Activated CD4-positive, alpha-beta memory T cell treated with anti-CD3 and anti-CD28 coated beads for 36 hours (primary cell): ENCODE results near the gene C14orf119. TPM values are rescaled to one million over a fixed set of nuclear protein-coding genes. Genes with fewer than 3 reads are reported as not detected.

Experiments
- CTCF ChIA-PET: fragments of 350-600 bp; sonication (Branson Sonifier 250); formaldehyde crosslinking; loops from one replicate; lab custom pipeline; 2021; ENCODE audit warnings: antibody characterized with exemption, inconsistent platforms; lab: Charles Lee
- POLR2A ChIA-PET: fragments of 350-600 bp; sonication (Branson Sonifier 250); formaldehyde crosslinking; loops from one replicate; lab custom pipeline; 2021; ENCODE audit warnings: antibody characterized with exemption; lab: Charles Lee
- DNase-seq: peaks from one replicate; pipeline ENCODE4 v3.0.0-alpha.2; 2020
- H3K27ac Mint-ChIP-seq: one replicate; pipeline ENCODE4 v1.8.0; 2021; ENCODE audit warnings: mixed read lengths
- H3K27me3 Mint-ChIP-seq: one replicate; pipeline ENCODE4 v1.8.0; 2021; ENCODE audit warnings: mixed read lengths
- H3K36me3 Mint-ChIP-seq: one replicate; pipeline ENCODE4 v1.8.0; 2021; ENCODE audit warnings: mixed read lengths
- H3K4me1 Mint-ChIP-seq: one replicate; pipeline ENCODE4 v1.8.0; 2021; ENCODE audit warnings: low read depth, mixed read lengths
- H3K4me3 Mint-ChIP-seq: one replicate; pipeline ENCODE4 v1.8.0; 2021; ENCODE audit warnings: mild to moderate bottlenecking, mixed read lengths
- H3K9me3 Mint-ChIP-seq: one replicate; pipeline ENCODE4 v1.8.0; 2021; ENCODE audit warnings: mixed read lengths
- intact Hi-C: fragments of 100-400 bp; cut with micrococcal nuclease; formaldehyde crosslinking; loops from one replicate; pipeline ENCODE4 v1.15.1; 2023
- total RNA-seq, 2 experiments: library from RNA; stranded (reverse); gene quantifications; one replicate each; pipeline ENCODE4 v1.2.3, GENCODE V29; 2021

C14orf119 gene
- total RNA-seq, 2 experiments from 2014 or later, result 58.0 to 62.8 TPM

DNA sequence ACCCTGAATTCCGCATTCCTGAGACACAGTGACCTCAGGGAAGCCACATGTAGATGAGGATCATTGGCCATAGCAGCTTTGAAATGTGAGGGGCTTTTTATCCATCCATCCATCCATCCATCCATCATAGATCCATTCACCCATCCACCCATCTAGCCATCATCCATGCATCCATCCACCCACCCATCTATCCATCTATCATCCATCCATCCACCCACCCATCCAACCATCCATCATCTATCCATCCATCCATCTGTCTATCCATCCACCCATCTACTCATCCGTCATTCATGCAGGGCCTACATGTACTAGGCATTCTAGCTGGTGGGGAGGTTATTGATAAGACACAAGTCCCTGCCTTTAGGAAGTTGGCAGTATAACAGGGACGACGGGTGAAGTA is 51.7 kb downstream of the C14orf119 start:
- DNase-seq, result no peak
- CTCF ChIA-PET, result interaction anchor here (1.9 kb wide), 1 partner anchor 26 kb away, joined by 6 read pairs; no protein-coding TSS in a partner anchor
- no peak overlapping the region for H3K27ac Mint-ChIP-seq
- intact Hi-C loops, result no loop called here
- H3K9me3 Mint-ChIP-seq, result no peaks in the 10 kb centered on the region
- H3K36me3 Mint-ChIP-seq, result no peaks in the 10 kb centered on the region
- no peaks in the 10 kb centered on the region for H3K27me3 Mint-ChIP-seq
- no peaks in the 10 kb centered on the region for H3K4me1 Mint-ChIP-seq
- POLR2A ChIA-PET, result no interaction called here
- no peak overlapping the region for H3K4me3 Mint-ChIP-seq

DNA sequence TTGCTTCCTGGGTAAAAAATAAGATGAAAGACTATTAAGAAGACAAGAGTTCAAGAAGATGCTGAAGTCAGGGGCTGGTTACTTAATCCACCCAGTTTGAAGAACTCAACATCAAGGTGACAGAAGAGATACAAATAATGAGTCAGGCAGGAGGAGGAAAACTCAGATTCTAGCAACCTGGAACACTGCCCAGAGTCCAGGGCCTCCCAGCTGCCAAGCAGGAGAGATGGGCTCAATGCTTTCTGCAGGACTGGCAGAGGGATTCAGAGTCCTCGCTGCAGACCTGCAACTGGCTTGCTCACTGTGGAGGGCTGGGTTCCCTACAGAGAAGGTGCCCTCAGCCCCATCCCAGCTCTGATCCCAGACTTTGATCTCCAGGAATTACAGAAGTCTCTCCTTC is 52.4 kb downstream of the C14orf119 start:
- intact Hi-C loops, result no loop called here
- H3K4me3 Mint-ChIP-seq, result no peak overlapping the region
- POLR2A ChIA-PET, result no interaction called here
- no peaks in the 10 kb centered on the region for H3K27me3 Mint-ChIP-seq
- no peak for DNase-seq
- H3K36me3 Mint-ChIP-seq, result no peaks in the 10 kb centered on the region
- H3K9me3 Mint-ChIP-seq, result no peaks in the 10 kb centered on the region
- CTCF ChIA-PET, result interaction anchor here (1.9 kb wide), 1 partner anchor 27 kb away, joined by 6 read pairs; no protein-coding TSS in a partner anchor
- H3K4me1 Mint-ChIP-seq, result no peaks in the 10 kb centered on the region
- no peak overlapping the region for H3K27ac Mint-ChIP-seq

DNA sequence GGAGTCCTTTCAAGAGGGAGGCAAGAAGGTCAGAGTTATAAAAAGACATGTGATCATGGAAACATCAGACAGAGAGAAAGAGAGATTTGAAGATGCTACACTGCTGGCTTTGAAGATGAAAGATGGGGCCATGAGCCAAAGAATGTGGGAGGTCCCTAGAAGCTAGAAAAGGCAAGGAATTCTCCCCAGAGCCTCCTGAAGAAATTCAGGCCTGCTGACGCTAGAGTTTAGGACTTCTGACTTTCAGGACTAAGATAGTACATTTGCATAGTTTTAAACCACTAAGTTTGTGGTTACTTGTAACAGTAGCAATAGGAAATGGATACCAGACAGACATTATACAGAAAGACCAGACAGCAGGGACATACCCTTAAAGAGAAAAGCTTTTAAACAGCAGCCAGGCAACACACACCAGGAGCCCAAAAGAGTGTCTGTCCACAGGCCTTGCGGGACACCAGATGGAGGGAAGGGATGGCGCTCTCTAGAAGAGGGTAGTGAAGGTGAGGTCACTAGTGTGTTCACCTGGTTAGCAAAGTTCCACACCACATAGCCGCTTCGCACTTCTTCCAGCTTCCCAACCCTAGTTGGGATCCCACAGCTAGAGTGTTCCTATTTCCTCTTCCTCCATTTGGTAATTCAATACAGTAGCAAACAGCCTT is 53.4 kb downstream of the C14orf119 start:
- H3K4me1 Mint-ChIP-seq, result peaks cover 1% of the 10 kb centered on the region
- ChIA-PET CTCF (no interaction called here), POLR2A (no interaction called here)
- intact Hi-C loops, result no loop called here
- H3K36me3 Mint-ChIP-seq, result no peaks in the 10 kb centered on the region
- DNase-seq, result no peak
- no peak overlapping the region for H3K27ac Mint-ChIP-seq
- H3K27me3 Mint-ChIP-seq, result no peaks in the 10 kb centered on the region
- H3K4me3 Mint-ChIP-seq, result no peak overlapping the region
- H3K9me3 Mint-ChIP-seq, result no peaks in the 10 kb centered on the region

DNA sequence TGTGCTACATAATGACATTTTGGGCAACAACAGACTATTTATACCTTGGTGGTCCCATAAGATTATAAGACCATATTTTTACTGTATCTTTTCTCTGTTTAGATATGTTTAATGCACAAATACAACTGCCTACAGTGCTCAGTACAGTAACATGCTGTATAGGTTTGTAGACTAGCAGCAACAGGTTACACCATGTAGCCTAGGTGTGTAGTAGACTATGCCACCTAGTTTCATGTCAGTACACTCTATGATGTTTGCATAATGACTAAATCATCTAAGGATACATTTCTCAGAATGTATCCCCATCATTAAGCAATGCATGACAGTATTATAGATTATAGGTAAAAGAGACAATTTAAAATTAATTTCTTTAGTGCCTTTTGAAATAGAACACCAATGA is 54.4 kb downstream of the C14orf119 start:
- H3K9me3 Mint-ChIP-seq, result no peaks in the 10 kb centered on the region
- no peaks in the 10 kb centered on the region for H3K36me3 Mint-ChIP-seq
- H3K4me1 Mint-ChIP-seq, result peaks cover 9% of the 10 kb centered on the region
- ChIA-PET CTCF (interaction anchor here (0.8 kb wide), 1 partner anchor 9 kb away, joined by 4 read pairs; no protein-coding TSS in a partner anchor), POLR2A (no interaction called here)
- no peak overlapping the region for H3K27ac Mint-ChIP-seq
- no peak for DNase-seq
- peaks cover 3% of the 10 kb centered on the region for H3K27me3 Mint-ChIP-seq
- intact Hi-C loops, result no loop called here
- no peak overlapping the region for H3K4me3 Mint-ChIP-seq

Other genes with a start within 250 kb of the C14orf119 start
- gene LRP10, start 223.8 kb upstream of the C14orf119 start, total RNA-seq, result 10 to 100 TPM; 62.4 to 64.3 TPM
- under 1 TPM; 0.36 to 0.77 TPM for gene REM2, start 212.3 kb upstream of the C14orf119 start, total RNA-seq
- gene RBM23, start 176.4 kb upstream of the C14orf119 start, total RNA-seq, result 10 to 100 TPM; 55.0 to 56.0 TPM
- 100 to 1,000 TPM in 1 of 2 experiments, 10 to 100 TPM in 1; 85.6 to 100 TPM for gene PRMT5, start 166.1 kb upstream of the C14orf119 start, total RNA-seq
- gene HAUS4, start 138.4 kb upstream of the C14orf119 start, total RNA-seq, result 10 to 100 TPM; 84.4 to 86.6 TPM
- 1 to 10 TPM; 1.5 to 1.7 TPM for gene AJUBA, start 113.0 kb upstream of the C14orf119 start, total RNA-seq
- gene C14orf93, start 85.4 kb upstream of the C14orf119 start, total RNA-seq, result 10 to 100 TPM in 1 of 2 experiments, 1 to 10 TPM in 1; 7.5 to 10.8 TPM
- gene PSMB5, start 60.6 kb upstream of the C14orf119 start, total RNA-seq, result 100 to 1,000 TPM; 116 to 119 TPM
- not detected for gene PSMB11, start 53.3 kb upstream of the C14orf119 start, total RNA-seq
- 1 to 10 TPM in 1 of 2 experiments, under 1 TPM in 1; 1.00 to 1.1 TPM for gene CDH24, start 38.0 kb upstream of the C14orf119 start, total RNA-seq
- 100 to 1,000 TPM; 148 to 157 TPM for gene ACIN1, start 369 bp upstream of the C14orf119 start, total RNA-seq
- not detected for gene CIROP, start 9.5 kb downstream of the C14orf119 start, total RNA-seq
- under 1 TPM; 0.19 to 0.34 TPM for gene CEBPE, start 23.8 kb downstream of the C14orf119 start, total RNA-seq
- 1 to 10 TPM in 1 of 2 experiments, under 1 TPM in 1; 0.83 to 1.7 TPM for gene SLC7A8, start 88.2 kb downstream of the C14orf119 start, total RNA-seq
- not detected for gene RNF212B, start 142.4 kb downstream of the C14orf119 start, total RNA-seq
- gene HOMEZ, start 190.6 kb downstream of the C14orf119 start, total RNA-seq, result 10 to 100 TPM; 12.3 to 13.0 TPM
- gene PPP1R3E, start 207.4 kb downstream of the C14orf119 start, total RNA-seq, result 10 to 100 TPM; 12.6 to 15.8 TPM
- under 1 TPM; 0.55 to 0.85 TPM for gene BCL2L2, start 211.3 kb downstream of the C14orf119 start, total RNA-seq
- 100 to 1,000 TPM; 198 to 209 TPM for gene PABPN1, start 226.0 kb downstream of the C14orf119 start, total RNA-seq